Neural cell (in vitro differentiated cells): ENCODE data around the gene ZPLD1. TPM values are rescaled to one million over a fixed set of nuclear protein-coding genes. Genes with fewer than 3 reads are reported as not detected.

Experiments used
- H2AFZ ChIP-seq: fragments of 200-600, 300-800 bp; sonication (generic), shearing (Covaris generic); 2 replicates; pipeline ENCODE4 v1.6.0; 2014; ENCODE audit warnings: low read depth, mild to moderate bottlenecking, antibody characterized with exemption, low read length, moderate library complexity
- H3F3A ChIP-seq: fragments of 200-600 bp; shearing (Covaris generic); 2 replicates; pipeline ENCODE4 v1.6.1; 2016; ENCODE audit warnings: mild to moderate bottlenecking, moderate library complexity, mixed read lengths, antibody characterized with exemption, low read length; ENCODE audit not compliant: insufficient read depth, poor library complexity, severe bottlenecking
- H3K27ac ChIP-seq: fragments of 200-600, 300-800 bp; sonication (generic), shearing (Covaris generic); 2 replicates; pipeline ENCODE4 v1.5.1; 2014; ENCODE audit warnings: mild to moderate bottlenecking, low read length, moderate library complexity
- H3K27me3 ChIP-seq: fragments of 300-800, 200-600 bp; sonication (generic), shearing (Covaris generic); 2 replicates; pipeline ENCODE4 v1.6.0; 2014; ENCODE audit warnings: mild to moderate bottlenecking, low read depth, low read length, moderate library complexity; ENCODE audit not compliant: insufficient read depth
- H3K36me3 ChIP-seq: fragments of 300-800, 200-600 bp; sonication (generic), shearing (Covaris generic); 2 replicates; pipeline ENCODE4 v1.5.1; 2014; ENCODE audit warnings: mild to moderate bottlenecking, antibody characterized with exemption, low read length, moderate library complexity; ENCODE audit not compliant: insufficient read depth
- H3K4me2 ChIP-seq: fragments of 300-800, 200-600 bp; sonication (generic), shearing (Covaris generic); 2 replicates; pipeline ENCODE4 v1.6.0; 2014; ENCODE audit warnings: mild to moderate bottlenecking, low read length
- H3K4me3 ChIP-seq: fragments of 300-800, 200-600 bp; sonication (generic), shearing (Covaris generic); 2 replicates; pipeline ENCODE4 v1.5.1; 2014; ENCODE audit warnings: mild to moderate bottlenecking, low read length, moderate library complexity
- H3K79me2 ChIP-seq: fragments of 200-600 bp; shearing (Covaris generic); replicated peaks from 2 replicates; pipeline ENCODE4 v1.6.0; 2014; ENCODE audit warnings: mild to moderate bottlenecking, low read length, moderate library complexity; ENCODE audit not compliant: insufficient read depth
- H3K9ac ChIP-seq: fragments of 300-800, 200-600 bp; sonication (generic), shearing (Covaris generic); 2 replicates; pipeline ENCODE4 v1.6.1; 2016; ENCODE audit warnings: mild to moderate bottlenecking, low read length, mixed read lengths
- H3K9me2 ChIP-seq: fragments of 200-600 bp; shearing (Covaris generic); 2 replicates; pipeline ENCODE4 v1.6.1; 2016; ENCODE audit warnings: mild to moderate bottlenecking, low read length, mixed read lengths; ENCODE audit not compliant: insufficient read depth
- H3K9me3 ChIP-seq: fragments of 200-600, 300-800 bp; sonication (generic), shearing (Covaris generic); 2 replicates; pipeline ENCODE4 v1.6.1; 2016; ENCODE audit warnings: mild to moderate bottlenecking, mixed run types, low read length, moderate library complexity, mixed read lengths
- H4K20me1 ChIP-seq: fragments of 200-600 bp; shearing (Covaris generic); 2 replicates; pipeline ENCODE4 v1.6.1; 2016; ENCODE audit warnings: mild to moderate bottlenecking, mixed run types; ENCODE audit not compliant: insufficient read depth
- EP300 ChIP-seq: fragments of 450-650 bp; conservative IDR thresholded peaks from 2 replicates; pipeline ENCODE4 v1.6.1; 2014; ENCODE audit warnings: antibody characterized with exemption, mild to moderate bottlenecking, moderate library complexity; ENCODE audit not compliant: poor library complexity, severe bottlenecking
- EZH2 ChIP-seq: fragments of 200-600, 300-800 bp; shearing (Covaris generic), sonication (generic); IDR thresholded peaks from 2 replicates; pipeline ENCODE4 v1.6.1; 2014; ENCODE audit warnings: antibody characterized with exemption, low read length, borderline replicate concordance, mild to moderate bottlenecking; ENCODE audit not compliant: insufficient read depth, poor library complexity, severe bottlenecking
- MXI1 ChIP-seq: fragments of 450-650 bp; conservative IDR thresholded peaks from 2 replicates; pipeline ENCODE4 v1.6.1; 2014; ENCODE audit warnings: antibody characterized with exemption, mild to moderate bottlenecking; ENCODE audit not compliant: poor library complexity, severe bottlenecking
- POLR2AphosphoS5 ChIP-seq: IDR thresholded peaks from 2 replicates; pipeline ENCODE4 v1.6.1; 2012
- RAD21 ChIP-seq: fragments of 450-650 bp; conservative IDR thresholded peaks from 2 replicates; pipeline ENCODE4 v1.6.1; 2014; ENCODE audit warnings: antibody characterized with exemption, mild to moderate bottlenecking, moderate library complexity
- SMC3 ChIP-seq: fragments of 450-650 bp; conservative IDR thresholded peaks from 2 replicates; pipeline ENCODE4 v1.6.1; 2014; ENCODE audit warnings: antibody characterized with exemption, mild to moderate bottlenecking, moderate library complexity; ENCODE audit not compliant: poor library complexity
- TAF1 ChIP-seq: IDR thresholded peaks from 2 replicates; pipeline ENCODE4 v1.6.1; 2012; ENCODE audit warnings: low read depth
- polyA plus RNA-seq: library from polyadenylated mRNA; depleted of rRNA; stranded (reverse); fragments of >200 nt; gene quantifications from 2 replicates; pipeline ENCODE4 v1.2.3, GENCODE V29; 2014
- TF ChIP-seq, protein P1 (sequence below): fragments of 450-650 bp; IDR thresholded peaks from 2 replicates; pipeline ENCODE4 v1.5.1; 2014; ENCODE audit warnings: antibody characterized with exemption, mild to moderate bottlenecking, moderate library complexity; ENCODE audit not compliant: poor library complexity, severe bottlenecking
- TF ChIP-seq, protein P2 (sequence below): IDR thresholded peaks from 2 replicates; pipeline ENCODE4 v1.6.1; 2012; ENCODE audit warnings: borderline replicate concordance

The ZPLD1 gene
- polyA plus RNA-seq, 1 donor from 2014 or later, result not detected

DNA sequence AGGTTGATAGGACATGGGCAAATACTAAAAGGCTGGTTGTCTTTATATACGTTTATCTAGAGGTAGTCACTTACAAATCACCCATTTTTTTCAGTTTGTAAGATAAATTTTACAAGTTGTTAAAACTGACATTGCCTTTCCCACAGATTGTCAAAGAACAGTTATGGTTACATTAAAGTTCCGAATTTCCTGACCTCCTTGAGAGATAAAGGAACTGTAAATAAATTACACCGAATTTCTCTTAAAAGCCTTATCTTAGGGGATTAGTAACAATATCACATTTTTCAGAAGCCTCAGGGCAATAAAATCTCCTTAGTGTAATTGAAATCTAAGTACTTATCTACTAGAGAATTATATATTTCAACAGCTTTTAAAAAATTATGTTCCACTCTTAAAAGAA, 49.5 kb downstream of the ZPLD1 start:
- Histone ChIP-seq H3K36me3 (no peaks in the 10 kb centered on the region), H3K9ac (no peak overlapping the region), H3K4me3 (no peak overlapping the region), H3K9me3 (no peaks in the 10 kb centered on the region), H3F3A (no peaks in the 10 kb centered on the region), H3K79me2 (no peaks in the 10 kb centered on the region), H3K27ac (no peak overlapping the region), H3K27me3 (no peaks in the 10 kb centered on the region), H4K20me1 (no peaks in the 10 kb centered on the region), H3K4me2 (no peak overlapping the region), H3K9me2 (no peaks in the 10 kb centered on the region), H2AFZ (no peak overlapping the region)
- TF ChIP-seq EZH2 (no peak), TAF1 (no peak), POLR2AphosphoS5 (no peak), EP300 (no peak), MXI1 (no peak), SMC3 (no peak), RAD21 (no peak)
- TF ChIP-seq, protein P1, sequence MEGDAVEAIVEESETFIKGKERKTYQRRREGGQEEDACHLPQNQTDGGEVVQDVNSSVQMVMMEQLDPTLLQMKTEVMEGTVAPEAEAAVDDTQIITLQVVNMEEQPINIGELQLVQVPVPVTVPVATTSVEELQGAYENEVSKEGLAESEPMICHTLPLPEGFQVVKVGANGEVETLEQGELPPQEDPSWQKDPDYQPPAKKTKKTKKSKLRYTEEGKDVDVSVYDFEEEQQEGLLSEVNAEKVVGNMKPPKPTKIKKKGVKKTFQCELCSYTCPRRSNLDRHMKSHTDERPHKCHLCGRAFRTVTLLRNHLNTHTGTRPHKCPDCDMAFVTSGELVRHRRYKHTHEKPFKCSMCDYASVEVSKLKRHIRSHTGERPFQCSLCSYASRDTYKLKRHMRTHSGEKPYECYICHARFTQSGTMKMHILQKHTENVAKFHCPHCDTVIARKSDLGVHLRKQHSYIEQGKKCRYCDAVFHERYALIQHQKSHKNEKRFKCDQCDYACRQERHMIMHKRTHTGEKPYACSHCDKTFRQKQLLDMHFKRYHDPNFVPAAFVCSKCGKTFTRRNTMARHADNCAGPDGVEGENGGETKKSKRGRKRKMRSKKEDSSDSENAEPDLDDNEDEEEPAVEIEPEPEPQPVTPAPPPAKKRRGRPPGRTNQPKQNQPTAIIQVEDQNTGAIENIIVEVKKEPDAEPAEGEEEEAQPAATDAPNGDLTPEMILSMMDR, result no peak
- TF ChIP-seq, protein P2, sequence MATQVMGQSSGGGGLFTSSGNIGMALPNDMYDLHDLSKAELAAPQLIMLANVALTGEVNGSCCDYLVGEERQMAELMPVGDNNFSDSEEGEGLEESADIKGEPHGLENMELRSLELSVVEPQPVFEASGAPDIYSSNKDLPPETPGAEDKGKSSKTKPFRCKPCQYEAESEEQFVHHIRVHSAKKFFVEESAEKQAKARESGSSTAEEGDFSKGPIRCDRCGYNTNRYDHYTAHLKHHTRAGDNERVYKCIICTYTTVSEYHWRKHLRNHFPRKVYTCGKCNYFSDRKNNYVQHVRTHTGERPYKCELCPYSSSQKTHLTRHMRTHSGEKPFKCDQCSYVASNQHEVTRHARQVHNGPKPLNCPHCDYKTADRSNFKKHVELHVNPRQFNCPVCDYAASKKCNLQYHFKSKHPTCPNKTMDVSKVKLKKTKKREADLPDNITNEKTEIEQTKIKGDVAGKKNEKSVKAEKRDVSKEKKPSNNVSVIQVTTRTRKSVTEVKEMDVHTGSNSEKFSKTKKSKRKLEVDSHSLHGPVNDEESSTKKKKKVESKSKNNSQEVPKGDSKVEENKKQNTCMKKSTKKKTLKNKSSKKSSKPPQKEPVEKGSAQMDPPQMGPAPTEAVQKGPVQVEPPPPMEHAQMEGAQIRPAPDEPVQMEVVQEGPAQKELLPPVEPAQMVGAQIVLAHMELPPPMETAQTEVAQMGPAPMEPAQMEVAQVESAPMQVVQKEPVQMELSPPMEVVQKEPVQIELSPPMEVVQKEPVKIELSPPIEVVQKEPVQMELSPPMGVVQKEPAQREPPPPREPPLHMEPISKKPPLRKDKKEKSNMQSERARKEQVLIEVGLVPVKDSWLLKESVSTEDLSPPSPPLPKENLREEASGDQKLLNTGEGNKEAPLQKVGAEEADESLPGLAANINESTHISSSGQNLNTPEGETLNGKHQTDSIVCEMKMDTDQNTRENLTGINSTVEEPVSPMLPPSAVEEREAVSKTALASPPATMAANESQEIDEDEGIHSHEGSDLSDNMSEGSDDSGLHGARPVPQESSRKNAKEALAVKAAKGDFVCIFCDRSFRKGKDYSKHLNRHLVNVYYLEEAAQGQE, result no peak

DNA sequence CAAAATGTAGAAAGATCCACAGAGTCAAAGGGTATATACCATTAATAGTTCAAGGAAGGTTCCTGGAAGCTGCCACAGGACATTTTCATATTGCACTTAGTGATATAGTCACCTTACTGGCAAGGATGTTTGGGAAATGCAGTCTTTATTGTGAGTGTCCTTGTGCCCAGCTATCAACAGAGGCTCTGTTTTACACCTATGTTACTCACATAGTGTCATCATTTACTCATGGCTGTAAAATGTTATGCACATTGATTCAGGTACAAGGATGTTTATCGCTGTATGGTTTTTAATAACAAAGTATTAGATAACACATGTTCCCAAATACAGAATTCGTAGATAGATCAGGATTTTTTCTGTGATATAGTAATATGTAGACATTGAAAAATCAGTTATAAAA, 50.9 kb downstream of the ZPLD1 start:
- Histone ChIP-seq H3K27me3 (no peaks in the 10 kb centered on the region), H3K9me3 (no peaks in the 10 kb centered on the region), H3K9ac (no peak overlapping the region), H2AFZ (no peak overlapping the region), H3K36me3 (no peaks in the 10 kb centered on the region), H3K9me2 (no peaks in the 10 kb centered on the region), H3K4me2 (no peak overlapping the region), H3K27ac (no peak overlapping the region), H3K4me3 (no peak overlapping the region), H3F3A (no peaks in the 10 kb centered on the region), H3K79me2 (no peaks in the 10 kb centered on the region), H4K20me1 (no peaks in the 10 kb centered on the region)
- TF ChIP-seq, protein P1, result no peak
- TF ChIP-seq EZH2 (no peak), RAD21 (no peak), MXI1 (no peak), POLR2AphosphoS5 (no peak), EP300 (no peak), SMC3 (no peak), TAF1 (no peak)
- TF ChIP-seq, protein P2, result no peak
